GM11168 (cell line): ENCODE data around the gene TBX18.

Experiments
- in situ Hi-C: fragments of 300-500 bp; cut with MboI; formaldehyde crosslinking; loops from one replicate; pipeline ENCODE4 v1.12.0; 2022; ENCODE audit warnings: low sequenced_read_pairs; ENCODE audit not compliant: unreplicated experiment

TBX18 gene

DNA sequence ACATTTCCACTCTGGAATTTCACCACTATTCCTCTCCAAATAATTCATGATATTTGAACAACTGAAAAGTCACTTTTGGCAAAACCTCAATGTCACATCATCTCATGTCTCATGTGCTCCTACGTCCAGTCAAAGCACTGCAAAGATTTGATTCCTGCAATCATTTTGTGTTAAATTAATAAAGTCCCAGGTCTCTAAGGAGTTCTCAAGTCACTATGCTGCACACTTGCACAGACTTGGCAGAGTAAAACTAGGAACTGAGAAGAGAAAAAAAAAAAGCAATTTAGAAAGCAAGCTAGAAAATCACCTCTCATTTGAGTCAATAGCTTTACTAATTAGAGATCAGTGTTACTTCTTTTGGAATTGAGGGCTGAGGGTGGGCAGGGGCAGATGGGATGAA lies 11.2 kb downstream of the TBX18 start:
- in situ Hi-C loops = no loop called here

DNA sequence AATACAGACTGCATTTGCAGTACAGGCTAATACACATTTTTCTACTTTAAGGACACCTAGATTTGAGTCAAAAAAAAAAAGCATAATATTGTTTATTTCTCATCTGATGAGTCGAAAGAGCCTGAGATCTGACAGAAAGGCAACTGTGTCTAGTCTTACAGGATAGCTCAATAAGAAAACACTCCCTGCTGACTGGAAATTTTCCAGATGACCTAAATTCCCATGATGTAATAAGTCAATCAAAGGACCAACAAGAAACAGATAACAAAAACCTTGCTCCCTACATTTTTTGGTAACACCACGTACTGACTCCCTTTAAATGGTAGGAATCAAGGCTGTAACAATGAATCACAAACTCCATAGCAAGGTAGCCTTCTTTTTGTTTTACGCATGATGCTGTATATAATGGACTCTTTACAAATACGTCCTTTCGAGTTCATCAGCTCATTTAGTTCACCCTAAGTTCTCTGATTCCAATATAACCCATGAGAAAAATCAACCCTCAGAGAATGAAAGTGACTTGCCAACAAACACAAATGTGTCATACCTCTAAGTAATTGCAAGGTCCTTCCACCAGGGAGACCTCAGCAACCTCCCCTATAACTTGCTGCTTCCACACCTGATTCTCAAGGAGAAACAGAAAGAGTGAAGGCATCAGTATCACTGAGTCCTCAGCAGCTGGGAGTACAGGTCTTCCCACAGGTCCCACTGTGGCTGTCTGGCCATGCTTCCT lies 12.1 kb downstream of the TBX18 start:
- in situ Hi-C loops = no loop called here

DNA sequence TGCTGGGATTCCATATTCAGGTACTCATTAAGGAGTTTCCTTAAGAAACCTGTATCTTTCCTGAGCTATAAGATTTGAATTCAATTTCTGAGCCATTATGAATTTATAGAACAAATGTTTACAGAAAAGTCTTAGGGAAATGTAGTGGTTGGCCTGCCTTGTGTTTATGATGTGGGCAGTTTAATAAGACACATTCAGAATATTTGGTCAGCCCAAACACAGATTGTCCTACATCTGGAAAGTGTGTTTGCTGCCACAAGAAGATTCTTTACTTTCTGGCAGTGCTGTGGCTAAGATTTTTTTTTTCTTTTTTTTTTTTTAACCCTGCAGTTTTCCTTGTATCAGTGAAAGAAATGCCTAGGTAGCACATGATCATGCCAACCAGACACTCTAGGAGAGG lies 15.2 kb downstream of the TBX18 start:
- in situ Hi-C loops = no loop called here

DNA sequence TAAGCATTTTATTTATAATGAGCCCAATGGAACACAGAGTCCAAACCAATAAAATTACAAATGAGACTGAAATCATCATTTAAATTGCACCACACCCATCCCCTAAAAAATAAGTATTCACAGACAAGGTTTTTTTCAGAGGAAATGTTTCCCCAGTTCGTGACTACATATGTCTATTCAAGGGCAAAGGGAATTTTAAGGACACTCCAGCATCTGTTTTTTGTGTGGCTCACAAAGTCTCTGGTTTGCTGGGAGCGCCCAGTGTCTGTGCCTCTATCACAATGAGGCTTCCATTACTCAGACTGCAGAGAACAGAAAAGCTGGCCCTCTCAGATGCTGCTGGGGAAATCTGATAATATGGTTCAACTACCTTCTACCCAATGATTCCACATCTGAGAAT lies 16.0 kb downstream of the TBX18 start:
- in situ Hi-C loops = no loop called here

DNA sequence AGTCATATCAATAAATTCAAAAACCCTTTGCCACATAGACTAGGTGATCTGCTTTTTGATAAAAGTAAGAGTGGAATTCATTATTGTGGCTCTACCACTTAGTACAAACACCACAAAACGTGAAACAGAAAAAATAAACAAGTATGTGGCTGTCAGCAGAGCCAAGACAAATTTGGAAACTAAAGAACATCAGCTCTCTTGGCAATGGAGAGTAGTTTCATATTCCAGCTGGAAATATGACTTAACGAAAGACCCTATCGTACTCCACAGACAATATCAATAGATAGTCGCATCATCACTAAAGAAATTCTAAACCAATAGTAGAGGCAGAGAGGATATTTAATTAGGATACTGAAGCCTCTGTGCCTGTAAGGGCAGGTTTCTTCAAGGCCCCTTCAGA lies 20.8 kb downstream of the TBX18 start:
- in situ Hi-C loops = no loop called here

DNA sequence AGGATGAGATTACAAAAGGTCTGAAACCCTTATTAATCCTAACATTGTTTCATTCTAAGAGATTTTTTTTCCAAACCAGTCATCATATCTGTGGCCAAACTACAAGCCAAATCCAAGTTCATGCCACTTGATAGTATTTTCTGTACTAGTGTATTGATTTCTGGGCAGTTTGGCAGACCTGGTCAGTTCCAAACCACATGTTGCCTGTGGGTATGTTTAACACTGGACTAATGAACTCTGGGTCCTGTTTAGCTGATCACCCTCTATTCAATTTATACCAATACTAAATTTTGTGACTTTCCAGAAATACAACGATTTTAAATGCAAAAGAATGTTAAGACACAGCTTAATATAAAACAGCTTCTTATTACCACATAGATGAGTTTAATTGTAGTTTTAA lies 24.0 kb downstream of the TBX18 start:
- in situ Hi-C loops = no loop called here

DNA sequence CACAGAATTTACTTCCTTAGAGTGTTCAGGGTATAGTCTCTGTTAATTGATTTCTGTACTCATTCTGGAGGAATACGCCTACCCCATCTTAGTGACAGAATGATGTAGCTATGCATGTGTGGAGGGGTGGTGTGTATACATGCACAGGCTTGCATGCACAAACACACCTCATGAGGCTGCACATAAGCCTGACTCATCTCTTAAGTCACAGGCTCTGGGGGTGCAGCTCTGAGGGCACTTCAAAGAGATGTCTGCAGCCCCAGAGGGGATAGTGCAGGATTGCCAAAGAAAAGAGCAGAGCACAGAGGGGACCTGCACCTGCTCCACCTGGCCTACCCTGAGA lies 24.6 kb downstream of the TBX18 start:
- in situ Hi-C loops = no loop called here

DNA sequence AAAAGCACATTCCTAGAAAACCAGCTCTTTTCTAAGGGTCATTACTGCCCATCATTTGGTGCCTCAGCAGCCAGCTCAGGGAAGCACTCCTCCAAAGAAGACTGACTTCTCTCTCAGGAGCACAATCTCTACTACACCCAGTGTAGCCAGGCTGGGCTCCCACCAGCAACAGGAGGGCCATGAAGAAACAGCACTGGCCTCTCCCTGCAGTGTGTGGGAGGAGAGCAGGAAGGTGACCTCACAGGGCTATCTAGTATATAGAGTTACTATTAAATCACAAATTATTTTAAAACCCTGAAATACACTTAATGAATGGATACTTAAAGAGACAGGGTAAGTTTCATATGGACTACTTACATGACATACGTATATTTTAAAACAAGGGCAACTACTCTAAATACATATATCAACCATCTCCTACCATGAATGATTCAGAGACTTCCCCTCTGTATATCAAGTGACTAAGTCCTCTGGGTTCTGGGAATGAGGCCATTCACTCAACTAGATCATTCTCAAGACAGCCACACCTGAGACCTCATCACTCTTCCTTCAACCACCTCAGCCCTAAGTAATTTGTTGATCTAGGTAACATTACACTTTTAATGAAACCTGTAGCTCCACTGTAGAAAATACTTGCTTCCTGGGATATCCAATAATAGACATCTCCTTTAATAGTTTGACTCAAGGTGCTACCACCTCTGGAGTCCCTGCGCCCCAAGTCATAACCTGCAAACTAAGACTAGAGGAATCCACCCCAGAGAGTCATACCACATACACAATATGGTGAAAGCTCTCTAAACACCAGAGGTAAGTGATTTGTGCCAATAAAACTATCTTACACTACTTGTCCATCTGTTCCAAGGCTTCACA lies 25.2 kb downstream of the TBX18 start:
- in situ Hi-C loops = no loop called here

DNA sequence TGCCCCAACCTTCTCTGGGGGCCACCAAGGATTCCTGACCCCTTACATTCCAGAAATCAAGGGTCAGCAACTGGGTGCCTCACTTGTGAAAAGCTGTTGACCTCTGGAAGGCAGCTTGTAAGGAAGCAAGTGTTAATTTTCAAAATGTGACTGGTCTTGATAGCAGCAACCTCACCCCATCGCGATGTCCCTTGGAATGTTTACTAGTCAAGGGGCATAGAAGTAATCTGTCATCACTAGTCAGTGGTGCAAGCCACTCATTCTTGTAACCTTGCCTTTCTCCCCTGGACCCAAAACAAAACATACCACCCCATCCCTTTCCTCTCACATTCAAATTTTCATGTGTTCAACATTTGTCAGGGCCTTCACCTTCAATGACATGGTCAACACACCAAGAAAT lies 30.5 kb downstream of the TBX18 start:
- in situ Hi-C loops = no loop called here

DNA sequence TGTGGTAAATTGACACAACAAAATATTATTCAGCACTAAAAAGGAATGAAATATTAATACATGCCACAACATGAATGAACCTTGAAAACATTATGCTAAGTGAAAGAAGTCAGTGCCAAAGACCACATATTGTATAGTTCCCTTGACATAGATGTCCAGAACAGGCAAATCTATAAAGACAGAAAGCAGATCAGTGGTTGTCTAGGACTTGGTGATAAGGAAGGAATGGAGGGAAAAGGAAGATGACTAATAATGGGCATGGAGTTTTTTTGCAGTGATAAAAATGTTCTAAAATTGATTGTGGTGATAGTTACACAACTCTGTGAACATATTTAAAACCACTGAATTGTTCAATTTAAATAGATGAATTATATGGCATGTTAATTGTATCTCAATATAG lies 32.5 kb downstream of the TBX18 start:
- in situ Hi-C loops = no loop called here

DNA sequence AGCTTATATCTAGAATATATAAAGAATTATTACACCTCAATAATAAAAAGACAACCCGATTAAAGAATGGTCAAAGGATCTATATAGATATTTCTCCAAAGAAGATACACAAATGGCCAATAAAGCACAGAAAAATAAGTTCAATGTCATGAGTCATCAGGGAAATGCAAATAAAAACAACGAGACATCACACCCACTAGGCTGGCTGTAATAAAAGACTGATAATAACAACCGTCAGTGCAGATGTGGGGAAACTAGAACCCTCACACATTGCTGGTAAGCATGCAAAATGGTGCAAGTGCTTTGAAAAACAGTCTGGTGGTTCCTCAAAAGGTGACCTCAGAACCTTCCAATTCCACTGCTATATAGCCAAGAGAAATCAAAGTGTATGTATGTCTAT lies 33.0 kb downstream of the TBX18 start:
- in situ Hi-C loops = no loop called here

DNA sequence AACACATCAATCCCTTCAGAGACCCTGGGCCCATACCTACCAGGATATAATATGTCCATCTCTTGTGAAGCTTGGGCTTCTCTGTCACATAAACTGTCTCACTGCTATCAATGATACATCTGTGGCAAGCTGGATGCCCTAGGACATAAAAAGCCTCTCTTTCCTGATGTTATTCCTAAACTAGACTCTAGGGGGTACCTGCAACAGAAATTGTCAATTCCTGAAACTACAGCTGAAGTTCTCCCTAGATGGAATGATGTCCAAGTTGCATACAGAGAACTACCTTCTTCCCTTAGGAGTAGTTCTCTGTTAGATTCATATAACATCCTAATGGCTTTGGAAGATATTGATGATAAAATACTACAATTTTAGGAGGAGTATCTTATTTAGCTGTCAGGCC lies 35.8 kb downstream of the TBX18 start:
- in situ Hi-C loops = no loop called here

DNA sequence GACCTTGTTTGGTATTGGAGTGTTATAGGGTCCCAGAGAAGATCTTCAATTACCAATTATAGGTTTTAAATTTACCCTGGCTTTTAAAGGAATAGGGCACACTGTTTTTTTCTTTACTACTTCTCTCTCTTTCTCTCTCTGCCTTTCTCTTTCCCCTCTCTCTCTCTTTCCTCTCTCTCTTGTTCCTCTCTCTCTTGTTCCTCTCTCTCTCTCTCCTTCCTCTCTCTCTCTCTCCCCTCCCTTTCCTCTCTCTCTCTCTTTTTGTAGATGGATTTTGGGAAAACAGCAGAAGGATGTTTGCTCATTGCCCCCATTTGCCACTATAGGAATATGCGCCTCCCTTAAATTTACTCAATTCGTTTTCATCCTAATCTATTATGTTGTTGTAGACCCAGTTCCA lies 45.2 kb downstream of the TBX18 start:
- in situ Hi-C loops = no loop called here

DNA sequence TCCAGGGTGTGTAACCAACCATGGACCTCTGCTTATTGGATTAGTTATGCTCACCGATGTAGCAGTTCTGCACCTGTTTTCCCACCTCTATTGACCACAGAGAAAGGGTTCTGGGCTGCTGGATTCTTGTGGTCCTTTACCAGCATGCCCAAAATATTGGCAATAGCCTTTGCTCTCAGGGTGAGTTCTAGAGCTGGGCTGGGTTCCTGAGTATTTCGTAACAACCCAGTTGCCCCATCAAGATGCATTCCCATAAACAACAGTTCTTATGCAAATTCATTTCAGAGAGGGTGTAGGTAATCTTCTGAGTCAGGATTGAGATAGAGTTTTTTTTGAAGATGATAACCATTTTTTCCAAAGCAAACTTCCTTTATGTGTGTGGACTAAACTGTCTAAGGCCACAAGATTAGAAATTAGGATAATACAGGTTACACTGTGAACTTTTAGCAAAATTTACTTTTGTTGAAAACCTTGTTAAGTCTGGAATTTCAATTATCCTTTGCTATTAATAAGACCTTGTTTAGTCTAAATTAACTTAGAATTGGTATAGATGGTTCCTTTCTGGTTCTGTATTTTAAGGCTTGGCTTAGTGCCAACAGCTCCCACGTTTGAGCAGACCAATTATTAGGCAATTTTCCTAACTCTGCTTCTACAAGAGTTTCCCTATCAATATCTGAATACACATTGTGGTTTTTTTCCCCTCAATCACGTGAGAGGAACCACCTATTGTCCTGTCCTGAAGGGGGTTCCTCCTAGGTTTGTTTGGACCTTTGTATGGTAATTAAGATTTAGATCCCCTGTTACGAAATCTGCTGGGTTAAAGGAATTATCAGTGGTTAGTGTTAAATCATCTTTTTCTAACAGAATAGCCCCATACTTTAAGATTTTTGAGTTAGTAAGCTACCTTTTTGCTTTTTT lies 46.1 kb downstream of the TBX18 start:
- in situ Hi-C loops = no loop called here

DNA sequence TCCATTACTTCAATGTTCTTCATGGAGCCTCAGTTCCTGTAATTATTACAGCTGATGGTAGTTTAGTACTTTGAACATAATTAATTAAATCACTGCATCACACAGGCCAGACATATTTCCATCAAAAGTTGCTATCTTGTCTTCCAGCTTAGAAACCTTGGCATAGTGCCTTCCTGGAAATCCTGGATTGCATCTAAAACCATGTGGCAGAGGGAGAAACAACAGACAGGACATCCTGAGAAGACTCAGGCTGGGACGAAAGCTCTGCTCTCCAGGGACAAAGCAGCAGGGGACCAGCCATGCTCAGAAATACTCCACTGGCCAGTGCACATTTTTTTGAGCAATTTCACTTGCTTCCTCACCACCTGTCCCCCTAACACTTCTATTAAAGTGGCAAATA lies 55.3 kb downstream of the TBX18 start:
- in situ Hi-C loops = no loop called here

DNA sequence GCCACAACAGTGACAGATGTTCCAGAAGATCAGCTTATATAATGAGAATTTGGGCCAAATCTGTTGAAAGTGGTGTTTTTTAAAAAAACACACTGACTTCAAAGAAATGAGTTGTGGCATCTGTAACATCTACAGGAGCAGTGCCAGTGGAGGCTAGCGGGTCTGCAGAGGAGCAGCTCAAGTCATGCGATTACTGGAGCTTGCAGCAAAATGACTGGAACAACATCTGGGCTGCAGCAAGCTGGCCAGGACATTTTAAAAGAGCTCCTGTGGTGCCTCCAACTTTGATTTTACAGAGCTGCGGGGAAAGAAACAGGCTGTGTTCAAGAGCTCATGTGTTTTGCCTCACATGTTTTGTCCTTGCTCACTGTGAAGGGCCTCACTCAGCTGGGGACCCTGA lies 57.2 kb downstream of the TBX18 start:
- in situ Hi-C loops = no loop called here

DNA sequence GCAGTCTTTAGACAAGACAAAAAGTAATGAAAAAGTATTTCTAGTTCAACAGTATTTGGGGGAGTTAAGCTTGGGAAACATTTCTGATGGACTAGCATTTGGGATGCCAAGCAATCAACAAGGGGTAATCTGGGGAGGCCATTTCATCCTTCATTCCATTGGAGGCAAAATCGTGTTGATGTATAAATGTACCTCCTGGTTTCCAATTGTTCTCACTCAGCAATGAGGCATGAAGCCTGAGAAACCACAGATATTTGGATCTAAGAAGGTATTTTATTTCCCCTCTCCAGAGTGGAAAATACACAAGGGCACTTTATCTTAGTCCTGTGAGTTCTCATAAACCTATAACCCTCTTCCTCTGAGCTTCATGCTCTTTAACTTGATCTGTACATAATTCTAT lies 68.2 kb downstream of the TBX18 start:
- in situ Hi-C loops = no loop called here

DNA sequence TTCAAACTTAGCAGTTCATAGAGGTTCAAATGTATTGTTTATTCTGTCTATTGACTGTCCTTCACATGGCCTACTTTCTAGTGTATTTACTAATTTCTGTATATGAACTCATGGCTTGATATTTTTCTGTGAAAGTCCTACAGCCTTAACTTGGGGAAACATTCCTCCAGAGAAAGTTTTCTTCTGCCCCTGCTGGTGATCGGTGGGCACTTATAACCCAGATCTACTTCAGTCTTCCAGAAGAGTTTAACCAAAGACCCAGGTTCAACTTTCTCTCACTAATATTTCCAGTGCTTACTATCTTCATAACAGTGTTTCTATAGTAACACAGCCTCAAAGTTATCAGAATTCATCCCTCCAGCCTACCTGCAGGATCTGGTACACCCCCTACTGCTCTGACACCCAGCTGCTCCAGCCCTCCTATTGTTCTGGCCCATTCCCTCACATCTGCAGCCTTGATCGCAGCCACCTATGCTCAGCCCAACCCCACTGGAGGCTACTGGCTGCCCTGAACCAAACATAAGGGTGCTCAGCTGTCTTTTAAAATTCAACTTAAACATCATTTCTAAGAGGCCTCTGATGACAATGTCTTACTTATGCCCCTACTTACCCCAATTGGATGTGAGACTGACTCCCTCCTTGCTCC lies 72.3 kb downstream of the TBX18 start:
- in situ Hi-C loops = no loop called here

DNA sequence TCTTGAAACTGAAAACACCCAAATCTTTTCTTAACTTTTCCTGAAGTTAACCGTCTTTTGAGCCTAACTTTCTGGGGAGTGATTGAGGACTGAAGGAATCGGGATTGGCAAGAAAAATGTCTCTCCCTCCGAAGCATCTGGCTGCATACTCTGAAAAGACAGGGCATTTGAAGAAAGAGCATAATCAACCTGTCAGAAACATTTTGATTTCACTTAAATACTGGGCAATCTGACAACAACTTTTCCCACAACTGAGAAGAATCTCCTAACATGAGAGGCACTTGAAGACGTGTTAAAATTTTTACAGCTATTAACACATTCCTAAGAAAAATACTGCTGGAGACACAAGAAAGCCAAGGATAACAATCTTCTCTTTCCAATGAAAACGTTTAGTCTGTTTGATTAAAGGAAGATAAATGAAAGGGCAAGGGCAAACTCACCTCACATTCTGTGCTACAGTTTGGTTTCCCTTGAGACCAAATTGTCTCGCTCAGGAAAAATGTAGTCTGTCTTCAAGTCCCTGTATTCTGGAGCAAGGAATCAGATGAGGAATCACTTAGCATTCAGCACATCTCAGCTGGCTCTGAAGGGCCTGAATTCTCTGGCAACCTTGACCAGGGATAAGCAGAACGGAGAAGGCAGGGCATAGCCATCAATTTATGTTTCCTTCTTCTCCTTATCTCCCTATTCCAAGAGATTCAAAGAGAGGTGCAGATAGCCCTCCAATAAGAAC lies 76.1 kb downstream of the TBX18 start:
- in situ Hi-C loops = no loop called here

DNA sequence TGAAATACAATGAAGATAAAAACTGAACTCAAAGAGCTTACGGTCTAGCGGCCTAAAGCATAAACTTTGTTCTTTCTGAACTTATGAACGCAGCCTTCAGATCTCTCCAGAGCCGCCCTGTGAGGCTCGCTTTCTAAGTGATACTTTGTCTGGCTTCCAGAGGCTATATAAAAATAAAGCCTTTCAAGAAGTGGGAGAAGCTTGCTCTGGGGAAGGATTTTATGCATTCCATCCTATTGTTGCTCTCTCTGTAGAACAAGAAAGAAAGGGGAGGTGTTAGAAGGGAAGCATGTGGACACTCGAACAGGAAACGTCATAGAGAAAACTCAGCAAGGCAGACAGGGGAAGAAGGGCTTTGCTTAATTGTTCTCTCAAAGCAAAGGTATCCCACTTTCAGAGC lies 77.0 kb downstream of the TBX18 start:
- in situ Hi-C loops = no loop called here
